Measurements from ENCODE around the gene GJB4.
"Not testable (repeated sequence)": the region's sequence is repeated elsewhere in the genome, so short reads cannot be mapped to it uniquely, and the experiment has no call there.

GJB4 gene

DNA sequence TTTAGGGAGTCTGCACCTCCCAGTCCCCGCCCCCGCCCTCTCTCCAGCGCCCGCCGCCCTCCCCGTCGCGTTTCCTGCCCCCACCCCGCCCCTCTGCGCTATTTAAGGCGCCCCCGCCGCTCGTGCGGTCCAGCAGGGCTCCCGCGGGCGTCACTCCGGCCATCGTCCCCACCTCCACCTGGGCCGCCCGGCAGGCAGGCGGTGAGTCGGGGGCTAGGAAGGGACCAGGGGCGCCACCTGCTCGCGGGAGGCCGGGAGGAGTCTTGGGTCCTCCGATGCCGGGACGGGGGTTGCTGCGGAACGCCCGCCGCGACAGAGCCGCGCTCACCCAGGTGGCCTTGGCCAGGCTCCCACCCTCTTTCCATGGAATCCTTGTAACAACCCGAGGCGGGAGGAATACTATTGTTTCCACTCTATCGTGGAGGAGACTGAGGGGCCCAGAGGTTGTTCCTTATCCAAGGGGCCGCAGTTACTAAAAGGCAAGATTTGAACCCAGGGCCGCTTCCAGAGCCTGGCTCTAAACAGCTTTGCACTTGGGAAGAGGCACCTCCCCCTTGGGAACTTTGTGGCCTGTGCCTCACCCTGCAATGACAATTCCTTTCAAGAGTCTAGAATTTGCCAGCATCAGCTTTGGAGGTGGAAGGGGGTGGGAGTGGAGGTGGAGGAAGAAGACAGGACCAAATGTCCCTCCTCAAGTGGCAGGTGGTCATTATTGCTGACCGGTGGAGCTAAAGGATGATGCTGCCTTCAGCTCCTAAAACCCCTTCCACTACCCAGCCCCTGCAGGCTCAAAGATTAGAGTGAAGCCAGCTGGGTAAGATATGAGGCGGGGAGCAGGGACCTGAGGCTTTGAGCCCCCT is 33.6 kb downstream of the GJB4 start, which contains the start of gene GJA4:
Gene GJA4, plus strand, starts transcription at position 132 of the 860 bp plus-strand sequence. CDS start 1,215 bp downstream, outside the sequence.
- H3K4me3 ChIP-seq (ENCODE audit: low read length) = no peak within 1 kb of the TSS
- no peak for TF ChIP-seq ZNF274 (IDR thresholded peaks at IDR 0.05; ENCODE audit: low read depth, low read length)

DNA sequence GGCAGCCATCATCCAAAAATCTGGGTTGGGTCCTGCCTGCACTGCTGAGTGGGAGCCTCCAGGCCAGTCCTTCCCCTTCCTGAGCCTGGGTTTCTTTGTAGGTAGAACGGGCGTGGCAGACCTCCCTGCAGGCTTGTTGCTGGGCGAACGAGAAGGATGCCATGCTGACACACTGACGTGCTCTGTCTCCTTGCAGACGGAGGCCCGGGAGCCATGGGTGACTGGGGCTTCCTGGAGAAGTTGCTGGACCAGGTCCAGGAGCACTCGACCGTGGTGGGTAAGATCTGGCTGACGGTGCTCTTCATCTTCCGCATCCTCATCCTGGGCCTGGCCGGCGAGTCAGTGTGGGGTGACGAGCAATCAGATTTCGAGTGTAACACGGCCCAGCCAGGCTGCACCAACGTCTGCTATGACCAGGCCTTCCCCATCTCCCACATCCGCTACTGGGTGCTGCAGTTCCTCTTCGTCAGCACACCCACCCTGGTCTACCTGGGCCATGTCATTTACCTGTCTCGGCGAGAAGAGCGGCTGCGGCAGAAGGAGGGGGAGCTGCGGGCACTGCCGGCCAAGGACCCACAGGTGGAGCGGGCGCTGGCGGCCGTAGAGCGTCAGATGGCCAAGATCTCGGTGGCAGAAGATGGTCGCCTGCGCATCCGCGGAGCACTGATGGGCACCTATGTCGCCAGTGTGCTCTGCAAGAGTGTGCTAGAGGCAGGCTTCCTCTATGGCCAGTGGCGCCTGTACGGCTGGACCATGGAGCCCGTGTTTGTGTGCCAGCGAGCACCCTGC is 34.7 kb downstream of the GJB4 start:
- TF ChIP-seq ZNF274 (IDR thresholded peaks at IDR 0.05; ENCODE audit: low read depth, low read length) = no peak
- no peak overlapping the region for H3K4me3 ChIP-seq (ENCODE audit: low read length)

DNA sequence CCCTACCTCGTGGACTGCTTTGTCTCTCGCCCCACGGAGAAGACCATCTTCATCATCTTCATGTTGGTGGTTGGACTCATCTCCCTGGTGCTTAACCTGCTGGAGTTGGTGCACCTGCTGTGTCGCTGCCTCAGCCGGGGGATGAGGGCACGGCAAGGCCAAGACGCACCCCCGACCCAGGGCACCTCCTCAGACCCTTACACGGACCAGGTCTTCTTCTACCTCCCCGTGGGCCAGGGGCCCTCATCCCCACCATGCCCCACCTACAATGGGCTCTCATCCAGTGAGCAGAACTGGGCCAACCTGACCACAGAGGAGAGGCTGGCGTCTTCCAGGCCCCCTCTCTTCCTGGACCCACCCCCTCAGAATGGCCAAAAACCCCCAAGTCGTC is 35.2 kb downstream of the GJB4 start:
- no peak overlapping the region for H3K4me3 ChIP-seq (ENCODE audit: low read length)
- TF ChIP-seq ZNF274 (IDR thresholded peaks at IDR 0.05; ENCODE audit: low read depth, low read length) = no peak

DNA sequence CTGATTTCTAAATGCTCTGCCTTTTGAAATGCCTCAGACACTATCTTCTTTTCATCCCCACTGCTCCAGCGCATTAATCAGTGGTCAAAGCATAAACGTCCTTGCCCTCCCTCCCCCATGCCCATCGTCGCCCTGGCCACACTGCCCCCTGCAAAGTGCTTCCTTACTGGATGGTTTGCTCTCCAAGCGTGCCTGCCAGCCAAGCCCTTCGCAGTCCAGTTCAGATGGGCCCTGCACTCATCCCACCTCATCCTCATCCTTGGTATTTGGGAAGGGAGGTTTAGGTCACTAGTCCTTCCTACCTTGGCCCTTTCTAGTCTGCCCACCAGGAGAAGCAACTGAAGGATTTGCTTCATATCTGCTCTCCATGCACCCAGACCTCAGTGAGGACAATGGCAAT is 36.4 kb downstream of the GJB4 start:
- no peak overlapping the region for H3K4me3 ChIP-seq (ENCODE audit: low read length)
- TF ChIP-seq ZNF274 (IDR thresholded peaks at IDR 0.05; ENCODE audit: low read depth, low read length) = no peak

DNA sequence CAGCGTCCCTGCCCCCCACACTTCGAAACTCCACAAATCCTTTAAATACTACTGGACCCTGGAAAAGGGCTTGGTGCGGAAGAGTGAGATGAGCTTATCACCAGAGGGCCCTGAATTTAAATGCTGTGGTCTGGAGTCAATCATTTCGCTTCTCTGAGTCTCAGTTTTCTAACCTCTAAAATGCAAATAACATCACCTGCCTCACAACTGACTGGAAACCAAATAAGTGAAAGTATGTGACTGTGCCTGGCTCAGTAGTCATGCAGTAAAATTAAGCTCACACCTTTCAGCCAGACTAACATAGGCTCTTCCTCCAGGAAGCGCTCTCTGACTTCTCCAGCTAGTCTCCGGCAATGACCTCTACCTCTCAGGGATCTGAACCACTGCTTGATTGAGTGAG is 37.5 kb downstream of the GJB4 start:
- H3K4me3 ChIP-seq (ENCODE audit: low read length) = no peak overlapping the region
- TF ChIP-seq ZNF274 (IDR thresholded peaks at IDR 0.05; ENCODE audit: low read depth, low read length) = no peak

DNA sequence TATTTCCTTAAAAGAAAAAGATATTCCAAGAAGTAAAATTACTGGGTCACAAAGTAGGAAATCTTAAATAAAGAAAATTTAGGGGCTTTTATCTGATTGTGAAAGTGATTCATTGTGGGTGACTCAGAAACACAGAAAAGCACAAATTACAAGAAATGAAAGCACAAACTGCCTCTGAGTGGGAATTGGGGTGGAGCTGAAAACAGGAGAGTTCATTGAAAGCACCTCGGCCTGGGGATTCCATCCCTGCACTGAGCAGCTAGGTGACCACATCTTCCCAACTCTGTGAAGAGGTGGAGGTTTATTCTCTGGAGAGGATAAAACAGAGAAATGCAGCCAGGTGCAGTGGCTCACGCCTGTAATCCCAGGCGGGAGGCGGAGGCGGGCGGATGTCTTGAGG is 40.7 kb downstream of the GJB4 start:
- no peak for TF ChIP-seq ZNF274 (IDR thresholded peaks at IDR 0.05; ENCODE audit: low read depth, low read length)

DNA sequence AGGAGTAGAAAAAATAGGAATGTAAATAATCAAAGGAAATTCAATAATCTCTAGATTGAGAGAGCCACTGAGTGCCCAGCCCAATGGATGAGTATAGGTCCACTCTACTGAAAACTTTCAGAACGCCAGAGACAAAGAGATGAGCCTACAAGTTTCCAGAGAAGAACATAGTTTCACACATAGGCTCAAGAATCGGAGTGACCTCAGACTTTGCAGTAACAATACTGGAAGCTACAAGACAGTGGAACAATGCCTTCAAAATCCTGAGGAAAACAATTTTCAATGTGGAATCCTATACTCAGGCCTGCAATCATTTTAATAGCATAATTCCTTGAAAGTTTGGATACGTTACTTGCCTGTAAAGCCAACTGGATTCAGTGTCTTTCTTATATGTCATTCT is 44.2 kb downstream of the GJB4 start:
- H3K4me3 ChIP-seq (ENCODE audit: low read length) = no peak overlapping the region
- no peak for TF ChIP-seq ZNF274 (IDR thresholded peaks at IDR 0.05; ENCODE audit: low read depth, low read length)

More for the DNA sequence above, 40.7 kb downstream of the GJB4 start:
- H3K4me3 ChIP-seq (ENCODE audit: low read length) = no peak overlapping the region

DNA sequence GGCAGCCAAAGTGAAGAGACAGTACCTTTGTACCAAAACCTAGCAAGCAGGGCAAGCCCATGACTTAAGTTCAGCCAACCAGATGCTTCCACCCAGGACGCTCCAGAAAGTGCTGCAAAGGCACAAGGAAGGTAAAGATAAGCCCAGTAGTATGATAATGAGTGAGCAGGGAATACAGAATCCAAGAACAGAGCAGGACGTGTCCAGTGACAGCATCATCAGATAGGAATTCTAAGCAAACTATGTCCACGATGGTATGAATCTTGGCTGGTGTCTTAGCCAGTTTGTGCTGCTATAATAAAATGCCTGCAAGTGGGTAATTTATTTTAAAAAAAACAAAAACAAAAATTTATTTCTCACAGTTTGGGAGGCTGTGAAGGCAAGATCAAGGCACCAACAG is 46.9 kb downstream of the GJB4 start:
- TF ChIP-seq ZNF274 (IDR thresholded peaks at IDR 0.05; ENCODE audit: low read depth, low read length) = no peak
- H3K4me3 ChIP-seq (ENCODE audit: low read length) = no peak overlapping the region

DNA sequence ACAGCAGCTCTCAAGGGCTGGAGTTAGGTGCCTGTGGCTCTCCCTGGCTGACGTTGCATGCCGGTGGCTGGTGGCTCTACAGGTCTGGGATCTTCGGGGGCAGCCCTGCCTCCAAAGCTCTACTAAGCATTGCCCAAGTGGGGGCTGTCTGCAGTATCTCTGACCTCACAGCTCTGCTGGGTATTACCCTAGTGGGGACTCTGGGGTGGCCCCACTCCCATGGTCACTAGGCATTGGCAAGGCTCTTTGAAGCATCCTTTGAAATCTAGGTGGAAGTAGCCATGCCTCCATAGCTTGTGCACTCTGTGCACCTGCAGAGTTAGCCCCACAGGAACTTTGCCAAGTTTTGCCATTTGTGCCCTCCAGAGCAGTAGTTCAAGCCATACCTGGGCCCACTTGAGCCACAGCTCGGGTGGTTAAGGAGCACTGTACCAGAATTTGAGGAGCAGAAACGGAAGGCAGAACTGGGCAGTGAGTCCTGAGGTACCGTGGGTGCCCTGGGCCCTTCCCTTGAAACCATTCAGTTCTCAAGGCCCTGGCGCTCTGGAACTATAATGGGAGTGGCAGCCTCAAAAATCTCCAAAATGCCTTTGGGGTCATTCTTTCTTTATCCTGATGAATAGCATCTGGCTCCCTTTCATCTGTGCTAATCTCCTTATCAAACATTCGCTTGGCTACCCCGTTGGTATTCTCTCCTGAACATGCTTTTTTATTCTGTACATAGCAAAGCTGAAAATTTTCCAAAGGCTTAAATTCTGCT is 48.7 kb downstream of the GJB4 start:
- H3K4me3 ChIP-seq (ENCODE audit: low read length) = no peak overlapping the region
- no peak for TF ChIP-seq ZNF274 (IDR thresholded peaks at IDR 0.05; ENCODE audit: low read depth, low read length)

DNA sequence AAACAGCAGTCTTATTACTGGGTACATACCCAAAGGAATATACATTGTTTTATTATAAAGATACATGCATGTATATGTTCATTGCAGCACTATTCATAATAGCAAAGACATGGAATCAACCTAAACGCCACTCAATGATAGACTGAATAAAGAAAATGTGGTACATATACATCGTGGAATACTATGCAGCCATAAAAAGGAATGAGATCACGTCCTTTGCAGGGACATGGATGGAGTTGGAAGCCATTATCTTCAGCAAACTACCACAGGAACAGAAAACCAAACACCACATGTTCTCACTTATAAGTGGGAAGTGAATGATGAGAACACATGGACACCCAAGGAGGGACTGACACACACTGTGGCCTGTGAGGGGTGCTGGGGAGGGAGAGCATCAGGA is 51.2 kb downstream of the GJB4 start:
- not testable (repeated sequence) for H3K4me3 ChIP-seq (ENCODE audit: low read length)

Data from GM08714 (cell line).